ENCODE results near the gene SIX1.

The SIX1 gene

GRCh38 chr14:60596139-60596538, 53.1 kb downstream of the SIX1 start:
- no peak for TF ChIP-seq CTCF (IDR thresholded peaks at IDR 0.05; ENCODE audit: insufficient read depth, low read length, missing control alignments)
- no peak for DNase-seq (ENCODE audit: low read depth, low spot score)
- CTCF ChIA-PET = no interaction called here
- H3K4me3 ChIP-seq (ENCODE audit: low read depth, low read length) = no peak overlapping the region
- POLR2A ChIA-PET = no interaction called here

- POLR2A ChIA-PET = no interaction called here
- no peak for TF ChIP-seq CTCF (IDR thresholded peaks at IDR 0.05; ENCODE audit: insufficient read depth, low read length, missing control alignments)
- CTCF ChIA-PET = no interaction called here
- no peak for DNase-seq (ENCODE audit: low read depth, low spot score)
- no peak overlapping the region for H3K4me3 ChIP-seq (ENCODE audit: low read depth, low read length)
Observed at GRCh38 chr14:60594062-60594461, 55.2 kb downstream of the SIX1 start.
